ENCODE measurements around the gene BCO2.

The BCO2 gene

DNA sequence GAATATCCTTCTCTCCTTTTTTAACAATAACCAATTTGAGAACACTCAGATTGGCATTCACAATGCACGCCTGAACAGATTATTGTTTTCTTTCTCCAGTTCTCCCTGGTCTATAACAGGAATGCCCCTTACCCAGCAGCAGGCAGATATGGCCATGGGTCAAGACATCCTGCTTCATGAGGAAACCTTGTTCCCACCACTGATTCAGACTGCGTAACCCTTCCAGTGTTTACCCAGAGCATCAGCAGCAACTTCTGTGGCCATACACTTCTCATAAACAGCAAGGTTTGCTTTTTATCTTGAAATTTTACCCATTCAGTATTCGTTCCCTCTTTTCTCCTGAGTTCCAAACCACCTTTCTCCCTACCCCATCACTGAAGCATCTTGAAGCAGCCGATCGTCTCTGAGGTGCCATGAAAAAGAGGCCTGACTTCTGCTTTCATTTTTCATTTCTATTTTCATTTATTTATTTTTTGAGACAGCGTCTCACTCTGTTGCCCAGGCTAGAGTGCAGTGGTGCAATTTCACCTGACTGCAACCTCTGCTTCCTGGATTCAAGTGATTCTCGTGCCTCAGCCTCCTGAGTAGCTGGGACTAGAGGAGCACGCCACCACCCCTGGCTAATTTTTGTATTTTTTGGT lies 60.6 kb downstream of the BCO2 start:
- TF ChIP-seq, protein P1, sequence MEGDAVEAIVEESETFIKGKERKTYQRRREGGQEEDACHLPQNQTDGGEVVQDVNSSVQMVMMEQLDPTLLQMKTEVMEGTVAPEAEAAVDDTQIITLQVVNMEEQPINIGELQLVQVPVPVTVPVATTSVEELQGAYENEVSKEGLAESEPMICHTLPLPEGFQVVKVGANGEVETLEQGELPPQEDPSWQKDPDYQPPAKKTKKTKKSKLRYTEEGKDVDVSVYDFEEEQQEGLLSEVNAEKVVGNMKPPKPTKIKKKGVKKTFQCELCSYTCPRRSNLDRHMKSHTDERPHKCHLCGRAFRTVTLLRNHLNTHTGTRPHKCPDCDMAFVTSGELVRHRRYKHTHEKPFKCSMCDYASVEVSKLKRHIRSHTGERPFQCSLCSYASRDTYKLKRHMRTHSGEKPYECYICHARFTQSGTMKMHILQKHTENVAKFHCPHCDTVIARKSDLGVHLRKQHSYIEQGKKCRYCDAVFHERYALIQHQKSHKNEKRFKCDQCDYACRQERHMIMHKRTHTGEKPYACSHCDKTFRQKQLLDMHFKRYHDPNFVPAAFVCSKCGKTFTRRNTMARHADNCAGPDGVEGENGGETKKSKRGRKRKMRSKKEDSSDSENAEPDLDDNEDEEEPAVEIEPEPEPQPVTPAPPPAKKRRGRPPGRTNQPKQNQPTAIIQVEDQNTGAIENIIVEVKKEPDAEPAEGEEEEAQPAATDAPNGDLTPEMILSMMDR (IDR thresholded peaks at IDR 0.05; ENCODE audit: low read depth, low read length), result no peak
- in situ Hi-C loops (cut with HindIII; ENCODE audit: low sequenced_read_pairs), result no loop called here
- no peak for DNase-seq (ENCODE audit: low read depth, low spot score)
- no peak overlapping the region for H3K4me3 ChIP-seq (ENCODE audit: low read depth, low read length)

DNA sequence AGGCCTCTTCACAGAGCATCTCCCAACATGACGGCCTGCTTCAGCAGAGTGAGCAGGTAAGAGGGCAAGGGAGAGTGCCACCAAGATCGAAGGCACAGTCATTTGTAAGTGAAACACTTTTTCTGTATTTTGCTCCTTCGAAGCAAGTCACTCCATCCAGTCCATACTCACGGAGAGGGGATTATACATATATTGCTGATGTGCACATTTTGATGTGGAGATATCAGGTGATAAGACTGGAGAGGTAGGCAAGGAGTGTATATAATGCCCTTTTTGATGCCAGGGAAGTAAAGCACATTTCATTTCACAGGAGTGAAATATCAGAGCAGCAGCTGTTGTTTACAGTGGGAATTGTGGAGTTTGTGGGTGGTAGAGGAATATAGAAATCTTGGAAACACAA lies 62.1 kb downstream of the BCO2 start:
- H3K4me3 ChIP-seq (ENCODE audit: low read depth, low read length), result no peak overlapping the region
- TF ChIP-seq, protein P1 (IDR thresholded peaks at IDR 0.05; ENCODE audit: low read depth, low read length), result no peak
- no peak for DNase-seq (ENCODE audit: low read depth, low spot score)
- in situ Hi-C loops (cut with HindIII; ENCODE audit: low sequenced_read_pairs), result no loop called here

DNA sequence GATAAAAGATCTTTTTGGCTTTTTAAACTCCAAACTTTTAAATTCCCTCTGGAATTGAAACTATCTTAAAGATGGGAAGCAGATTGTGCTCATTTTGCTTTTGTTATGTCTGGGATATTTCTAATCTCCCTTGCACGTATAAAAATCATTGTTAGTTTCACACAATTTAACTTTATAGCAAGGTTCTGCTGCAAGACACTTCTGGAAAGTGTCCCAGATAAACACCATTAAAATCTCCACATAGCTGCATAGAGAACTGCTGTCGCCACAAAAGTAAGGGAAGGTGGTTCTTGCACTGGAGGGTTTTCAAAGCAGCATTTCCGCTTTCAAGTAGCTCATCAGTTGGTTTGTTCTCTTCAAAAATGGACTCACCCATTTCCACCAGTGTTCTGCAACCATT lies 62.7 kb downstream of the BCO2 start:
- no peak overlapping the region for H3K4me3 ChIP-seq (ENCODE audit: low read depth, low read length)
- in situ Hi-C loops (cut with HindIII; ENCODE audit: low sequenced_read_pairs), result no loop called here
- TF ChIP-seq, protein P1 (IDR thresholded peaks at IDR 0.05; ENCODE audit: low read depth, low read length), result no peak
- peak; percentile 74 for DNase-seq (ENCODE audit: low read depth, low spot score)

DNA sequence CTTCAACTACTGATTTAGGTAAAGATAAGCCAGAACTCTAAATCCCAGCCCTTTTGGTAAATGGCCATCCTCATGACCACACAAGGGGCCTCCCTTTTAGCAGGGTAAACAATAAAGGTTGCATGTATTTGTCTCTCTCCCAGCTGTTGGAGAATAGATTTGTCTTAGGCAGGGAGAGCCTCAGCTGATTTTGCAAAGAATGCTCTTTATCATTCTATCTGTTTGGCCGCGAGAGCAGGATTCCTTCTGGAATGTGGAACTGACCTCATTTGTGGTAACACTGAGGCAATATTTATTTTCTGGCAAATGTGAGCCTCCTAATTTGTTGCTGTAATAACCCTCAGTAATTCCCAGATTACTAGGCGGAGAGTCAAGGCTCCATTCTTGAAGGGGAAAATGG lies 66.2 kb downstream of the BCO2 start:
- H3K4me3 ChIP-seq (ENCODE audit: low read depth, low read length), result no peak overlapping the region
- in situ Hi-C loops (cut with HindIII; ENCODE audit: low sequenced_read_pairs), result no loop called here
- DNase-seq (ENCODE audit: low read depth, low spot score), result peak; percentile 69
- TF ChIP-seq, protein P1 (IDR thresholded peaks at IDR 0.05; ENCODE audit: low read depth, low read length), result no peak

DNA sequence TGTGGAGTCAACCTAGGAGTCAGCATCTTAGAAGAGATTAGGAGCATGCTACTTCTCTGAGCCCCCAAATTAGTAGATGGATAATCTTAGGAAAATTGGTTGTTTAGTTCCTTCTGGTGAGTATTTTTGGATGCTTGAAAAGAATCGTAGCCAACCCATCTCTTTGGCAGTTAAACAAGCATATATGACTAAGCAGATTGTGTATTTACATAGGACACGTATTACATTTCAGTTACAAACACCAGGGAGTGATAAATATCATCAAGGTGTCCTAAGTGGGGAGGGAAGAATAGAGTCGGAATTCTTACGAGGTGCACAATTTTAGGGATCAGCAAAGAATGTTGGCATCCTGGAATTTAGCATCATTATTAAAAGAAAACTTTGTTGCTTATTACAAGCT lies 71.9 kb downstream of the BCO2 start:
- in situ Hi-C loops (cut with HindIII; ENCODE audit: low sequenced_read_pairs), result no loop called here
- DNase-seq (ENCODE audit: low read depth, low spot score), result peak; percentile 37

DNA sequence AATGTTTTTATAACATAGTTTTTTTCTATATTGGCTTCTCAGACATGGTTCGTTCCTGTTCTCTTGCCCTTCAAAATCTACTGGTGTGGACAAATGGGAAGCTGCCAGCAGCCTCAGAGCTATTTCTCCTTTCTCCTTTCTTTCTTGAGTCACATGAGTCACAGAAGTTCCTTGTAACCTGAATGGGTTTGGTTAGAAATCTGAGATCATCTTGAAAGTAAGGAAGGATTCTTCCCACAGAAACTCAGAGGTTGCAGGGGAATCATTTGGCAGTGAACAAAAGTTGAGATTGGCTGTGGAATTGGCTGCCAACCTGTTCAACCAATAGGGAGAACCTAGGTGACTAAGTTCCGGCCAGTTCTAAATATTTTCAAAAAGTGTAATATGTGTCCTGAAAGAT lies 72.9 kb downstream of the BCO2 start:
- H3K4me3 ChIP-seq (ENCODE audit: low read depth, low read length), result no peak overlapping the region
- TF ChIP-seq, protein P1 (IDR thresholded peaks at IDR 0.05; ENCODE audit: low read depth, low read length), result no peak
- in situ Hi-C loops (cut with HindIII; ENCODE audit: low sequenced_read_pairs), result no loop called here
- peak; percentile 88 for DNase-seq (ENCODE audit: low read depth, low spot score)

More for the DNA sequence above, 71.9 kb downstream of the BCO2 start:
- TF ChIP-seq, protein P1 (IDR thresholded peaks at IDR 0.05; ENCODE audit: low read depth, low read length), result no peak
- no peak overlapping the region for H3K4me3 ChIP-seq (ENCODE audit: low read depth, low read length)
